DMS153 treated with DMSO at 0.1 percent for 48 hours (cell line): ENCODE results near the gene DIP2C.
"Not testable (repeated sequence)": the region's sequence is repeated elsewhere in the genome, so short reads cannot be mapped to it uniquely, and the experiment has no call there.

Source experiments
- DNase-seq: peaks from one replicate; lab custom pipeline; 2025; ENCODE audit not compliant: unreplicated experiment; lab: John Stamatoyannopoulos, UW

Gene DIP2C

GRCh38 chr10:661597-662222, 27.8 kb downstream of the DIP2C start:
- DNase-seq = no peak

- DNase-seq = no peak
Observed at GRCh38 chr10:660970-661596, 28.4 kb downstream of the DIP2C start.

- no peak for DNase-seq
Observed at GRCh38 chr10:660413-660969, 29.0 kb downstream of the DIP2C start.

GRCh38 chr10:659688-660141, 29.8 kb downstream of the DIP2C start:
- DNase-seq = no peak

- not testable (repeated sequence) for DNase-seq
Observed at GRCh38 chr10:657816-658350, 31.6 kb downstream of the DIP2C start.

- no peak for DNase-seq
Observed at GRCh38 chr10:656883-657282, 32.6 kb downstream of the DIP2C start.

GRCh38 chr10:655184-655583, 34.3 kb downstream of the DIP2C start:
- DNase-seq = no peak

- no peak for DNase-seq
Observed at GRCh38 chr10:654647-654996, 34.8 kb downstream of the DIP2C start.

GRCh38 chr10:653991-654646, 35.3 kb downstream of the DIP2C start:
- DNase-seq = no peak

- DNase-seq = not testable (repeated sequence)
Observed at GRCh38 chr10:652832-653459, 36.5 kb downstream of the DIP2C start.

GRCh38 chr10:652233-652632, 37.2 kb downstream of the DIP2C start:
- no peak for DNase-seq

GRCh38 chr10:651692-652091, 37.8 kb downstream of the DIP2C start:
- DNase-seq = no peak

GRCh38 chr10:650886-651615, 38.4 kb downstream of the DIP2C start:
- DNase-seq = no peak

GRCh38 chr10:650441-650851, 39.0 kb downstream of the DIP2C start:
- no peak for DNase-seq

- no peak for DNase-seq
Observed at GRCh38 chr10:649798-650440, 39.5 kb downstream of the DIP2C start.

GRCh38 chr10:649445-649797, 40.0 kb downstream of the DIP2C start:
- no peak for DNase-seq

GRCh38 chr10:647019-647418, 42.4 kb downstream of the DIP2C start:
- DNase-seq = not testable (repeated sequence)

- no peak for DNase-seq
Observed at GRCh38 chr10:646118-646524, 43.3 kb downstream of the DIP2C start.

GRCh38 chr10:644943-645334, 44.5 kb downstream of the DIP2C start:
- DNase-seq = no peak
